A549 treated with CORT108297 at 1 μM for 4 hours (cell line): ENCODE results near the gene NSG2. TPM values are rescaled to one million over a fixed set of nuclear protein-coding genes. Genes with fewer than 3 reads are reported as not detected.

ENCODE experiments used
- total RNA-seq: library from RNA; stranded (reverse); fragments of 200-300 nt; extraction: Qiagen RNA extraction; gene quantifications from 5 replicates; pipeline ENCODE4 v1.2.3, GENCODE V29; 2022

Gene NSG2
- 0.05 to 0.17 TPM (median 0.08 TPM) in 3 of 5 replicates, not detected in the others for total RNA-seq

DNA sequence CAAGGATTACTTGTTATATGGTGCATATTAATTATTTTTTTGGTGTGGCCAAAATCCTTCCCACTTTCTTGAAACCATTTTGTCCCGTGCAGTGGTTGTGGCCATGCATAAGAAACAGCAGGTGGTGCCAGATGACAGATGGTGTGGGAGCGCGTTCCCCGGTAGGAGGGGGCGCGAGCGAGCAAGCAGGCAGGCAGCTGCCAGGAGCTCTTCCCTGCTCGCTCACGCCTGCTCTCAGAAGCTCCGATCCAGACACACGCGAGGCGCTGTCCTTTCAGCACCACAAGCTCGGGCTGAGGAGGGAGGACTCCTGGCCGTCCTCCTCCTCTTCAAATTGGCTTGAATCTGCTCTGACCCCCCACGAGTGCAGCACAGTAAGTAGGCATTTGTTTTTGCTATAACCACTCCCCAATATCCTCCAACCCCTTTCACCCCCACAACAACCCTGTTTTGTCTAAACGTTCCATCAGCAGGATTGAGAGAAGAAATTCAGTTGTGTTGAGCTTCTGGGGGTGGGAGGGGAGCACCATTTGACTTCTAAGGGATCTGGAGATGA is at the start of gene NSG2:
Gene NSG2, plus strand, starts transcription at position 237 of the 556 bp plus-strand sequence. CDS start 1,050 bp downstream, outside the sequence.

Other genes starting within 250 kb of the NSG2 start
- gene CPEB4, start 157.4 kb upstream of the NSG2 start, total RNA-seq, result 8.5 to 16.0 TPM (median 11.7 TPM) in 5 replicates
- gene C5orf47, start 56.5 kb upstream of the NSG2 start, total RNA-seq, result 0.05 TPM in 1 of 5 replicates, not detected in the others